GM18907 (cell line): ENCODE results near the gene NLGN1.
"Not testable (repeated sequence)": the region's sequence is repeated elsewhere in the genome, so short reads cannot be mapped to it uniquely, and the experiment has no call there.

ENCODE experiments used
- ATAC-seq: cut with Tn5 transposase; IDR thresholded peaks from one replicate; pipeline ENCODE4 v1.9.1; 2021; ENCODE audit warnings: mild to moderate bottlenecking, moderate library complexity; ENCODE audit not compliant: unreplicated experiment

Gene NLGN1

GRCh38 chr3:174202116-174202515, 804.6 kb downstream of the NLGN1 start:
- no peak for ATAC-seq

DNA sequence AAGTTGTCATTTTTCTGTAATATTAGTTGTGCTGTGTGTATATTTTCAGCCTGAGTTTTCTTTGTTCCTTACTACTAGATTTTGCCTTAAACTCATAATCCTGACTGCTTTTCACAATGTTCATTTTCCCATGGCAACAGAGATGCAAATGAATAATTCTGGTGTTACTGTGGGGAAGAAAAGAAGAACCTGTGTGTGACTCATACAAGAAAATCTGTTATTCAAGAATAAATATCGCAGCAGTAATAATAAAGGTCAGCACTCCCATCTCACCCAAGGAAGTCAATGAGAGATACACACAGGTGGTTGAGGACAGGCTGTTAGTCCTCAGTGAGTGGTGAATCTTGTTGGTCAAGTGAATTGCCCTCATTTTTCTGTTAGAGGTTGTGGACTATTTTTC, 805.0 kb downstream of the NLGN1 start:
- ATAC-seq: no peak

GRCh38 chr3:174204765-174205164, 807.2 kb downstream of the NLGN1 start:
- no peak for ATAC-seq

DNA sequence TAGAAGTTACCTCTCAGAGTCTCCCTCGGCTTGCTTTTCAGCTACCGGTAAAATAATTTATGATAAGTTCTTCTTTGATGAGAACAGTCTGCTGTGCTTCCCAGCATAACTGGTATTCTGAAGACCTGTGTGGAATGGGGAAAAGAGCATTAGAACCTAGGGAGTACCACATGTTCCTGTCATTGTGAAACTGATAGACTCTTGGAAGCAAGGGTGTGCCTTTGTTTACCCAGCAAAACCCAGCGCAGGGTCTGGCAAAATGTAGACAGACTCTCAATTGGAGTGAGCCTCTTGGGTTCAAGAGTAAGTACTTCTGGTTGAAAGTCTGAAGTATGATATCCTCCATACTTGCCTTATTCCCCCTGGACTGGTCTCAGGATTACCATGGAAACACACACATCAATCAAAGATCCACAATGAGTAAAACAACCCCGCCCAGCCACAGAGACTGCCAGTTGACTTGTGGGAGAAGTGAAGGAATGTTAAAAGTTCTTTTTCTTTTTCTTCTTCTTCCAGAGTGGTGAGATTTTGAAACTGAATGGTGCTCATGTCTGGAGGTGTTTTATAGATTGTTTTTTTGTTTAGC, 809.2 kb downstream of the NLGN1 start:
- ATAC-seq: no peak

DNA sequence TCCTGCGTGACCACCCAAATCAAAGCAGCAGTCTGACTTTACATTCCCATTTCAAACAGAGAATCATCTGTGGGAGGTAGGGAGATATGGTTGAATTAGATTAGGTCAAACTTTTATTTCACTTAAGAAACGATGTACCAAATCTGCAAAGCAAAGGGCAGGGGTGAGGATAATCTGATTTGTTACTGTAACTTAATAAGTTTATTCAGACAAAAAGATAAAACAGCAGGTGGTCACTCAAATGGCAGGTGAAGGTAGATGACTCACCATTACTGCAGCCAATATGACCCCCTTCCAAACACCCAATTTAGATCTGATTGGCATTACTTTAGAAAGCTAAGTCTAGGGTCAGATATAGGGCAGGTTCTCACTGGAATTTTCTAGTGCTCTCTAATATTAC, 810.6 kb downstream of the NLGN1 start:
- no peak for ATAC-seq

GRCh38 chr3:174211896-174212295, 814.4 kb downstream of the NLGN1 start:
- not testable (repeated sequence) for ATAC-seq

DNA sequence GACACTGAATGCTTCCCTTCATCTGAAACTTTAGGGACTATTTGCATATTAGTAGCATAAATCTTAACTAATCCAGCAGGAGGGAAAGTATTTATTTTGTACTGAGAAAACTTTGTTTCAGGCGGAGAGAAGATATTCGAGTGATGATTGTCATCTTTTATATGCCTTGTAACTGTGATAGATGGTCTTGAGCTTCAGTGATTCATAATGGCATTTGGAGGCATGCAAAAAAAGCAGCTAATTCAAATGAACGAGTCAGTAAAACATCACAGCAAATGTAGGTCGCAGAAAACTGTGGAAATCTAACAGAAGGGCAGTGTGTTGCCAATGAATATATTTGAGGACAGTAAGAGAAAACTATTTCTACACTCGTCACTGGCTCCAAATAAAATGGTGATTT, 817.9 kb downstream of the NLGN1 start:
- ATAC-seq: no peak

GRCh38 chr3:174216019-174216418, 818.5 kb downstream of the NLGN1 start:
- no peak for ATAC-seq

DNA sequence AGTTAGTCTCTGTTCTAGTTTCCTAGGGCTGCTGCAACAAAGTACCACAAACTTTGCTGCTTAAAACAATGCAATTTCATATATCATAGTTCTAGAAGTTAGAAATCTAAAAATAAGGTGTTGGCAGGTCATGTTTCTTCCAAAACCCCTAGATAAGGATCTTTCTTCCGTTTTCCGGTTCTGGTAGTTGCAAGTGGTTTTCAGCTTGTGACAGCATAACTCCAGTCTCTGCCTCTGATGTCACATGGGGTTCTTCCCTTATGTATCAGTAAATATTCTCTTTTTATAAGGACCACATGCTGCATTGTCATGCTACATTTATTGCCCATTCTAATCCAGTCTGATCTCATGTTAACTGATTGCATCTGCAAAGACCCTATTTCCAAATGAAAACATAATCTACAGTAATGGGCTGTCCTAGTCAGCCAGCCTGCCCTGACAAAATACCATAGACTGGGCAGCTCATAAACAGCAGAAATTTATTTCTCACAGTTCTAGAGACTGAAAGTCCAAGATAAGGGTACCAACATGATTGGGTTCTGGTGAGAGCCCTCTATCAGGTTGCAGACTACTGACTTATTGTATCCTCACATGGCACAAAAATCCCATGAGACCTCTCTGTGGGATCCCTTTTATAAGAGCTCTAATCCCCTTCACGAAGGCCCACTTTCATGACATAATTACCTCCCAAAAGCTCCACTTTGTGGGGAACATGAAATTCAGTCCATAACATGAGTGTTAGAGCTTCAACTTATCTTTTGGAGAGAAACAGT, 819.6 kb downstream of the NLGN1 start:
- no peak for ATAC-seq

DNA sequence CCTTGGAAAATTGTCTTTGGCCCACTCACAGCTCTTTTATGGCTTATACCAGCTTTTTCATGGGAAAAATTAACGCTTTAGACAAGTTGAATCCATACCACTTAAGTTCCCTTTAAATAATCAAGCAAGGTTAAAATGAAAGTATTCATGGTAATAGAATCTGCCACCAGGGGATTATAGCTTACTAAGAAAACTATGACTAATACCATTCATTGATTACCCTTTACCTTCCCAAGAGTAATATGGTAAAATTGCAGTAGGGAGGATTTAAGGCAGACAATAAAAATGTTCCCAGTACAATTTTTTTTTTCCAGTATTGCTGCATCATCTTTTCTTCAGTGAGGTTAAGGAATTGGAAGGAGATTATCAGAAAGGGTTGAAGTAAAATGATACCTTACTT, 820.5 kb downstream of the NLGN1 start:
- ATAC-seq: no peak

- no peak for ATAC-seq
Observed at GRCh38 chr3:174219738-174220137, 822.2 kb downstream of the NLGN1 start.

DNA sequence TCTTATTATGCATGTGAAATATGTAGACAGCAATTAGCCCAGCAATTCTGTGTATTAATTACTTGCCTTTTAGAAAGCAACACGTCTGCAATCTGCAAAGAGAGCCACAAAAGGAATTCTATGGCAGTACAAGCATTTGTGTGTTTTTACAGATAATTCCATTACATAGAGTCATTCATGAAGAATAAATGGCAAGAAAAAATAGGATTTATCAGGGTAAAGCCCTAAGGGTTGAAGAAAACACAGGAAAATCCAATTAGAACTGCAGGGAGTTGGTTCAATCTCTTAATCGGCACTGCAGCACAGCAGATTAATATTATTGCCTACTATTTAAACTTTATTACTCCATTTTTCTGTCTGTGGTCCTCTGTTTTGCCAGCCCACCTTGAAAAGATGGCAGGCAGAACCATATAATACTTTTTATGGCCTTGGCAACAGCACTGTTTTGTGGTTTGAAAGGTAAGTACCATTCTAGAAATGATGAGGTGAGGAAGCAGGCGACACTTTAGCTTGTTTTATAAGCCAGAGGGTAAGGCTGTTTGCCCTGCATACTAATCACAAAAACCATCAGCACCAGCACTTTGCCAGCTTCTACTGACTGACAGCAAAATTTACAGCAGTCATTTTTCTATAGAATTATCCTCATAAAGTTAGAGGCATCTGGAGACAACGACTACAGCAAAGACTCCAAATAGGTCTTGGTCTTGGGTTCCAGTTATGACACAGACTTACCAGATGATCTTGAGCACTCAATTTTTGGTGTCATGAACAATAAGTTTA, 823.4 kb downstream of the NLGN1 start:
- no peak for ATAC-seq

GRCh38 chr3:174223042-174223441, 825.5 kb downstream of the NLGN1 start:
- no peak for ATAC-seq

- no peak for ATAC-seq
Observed at GRCh38 chr3:174223626-174224025, 826.1 kb downstream of the NLGN1 start.

GRCh38 chr3:174229916-174230315, 832.4 kb downstream of the NLGN1 start:
- no peak for ATAC-seq

GRCh38 chr3:174232028-174232657, 834.6 kb downstream of the NLGN1 start:
- not testable (repeated sequence) for ATAC-seq

- no peak for ATAC-seq
Observed at GRCh38 chr3:174232658-174233429, 835.3 kb downstream of the NLGN1 start.

DNA sequence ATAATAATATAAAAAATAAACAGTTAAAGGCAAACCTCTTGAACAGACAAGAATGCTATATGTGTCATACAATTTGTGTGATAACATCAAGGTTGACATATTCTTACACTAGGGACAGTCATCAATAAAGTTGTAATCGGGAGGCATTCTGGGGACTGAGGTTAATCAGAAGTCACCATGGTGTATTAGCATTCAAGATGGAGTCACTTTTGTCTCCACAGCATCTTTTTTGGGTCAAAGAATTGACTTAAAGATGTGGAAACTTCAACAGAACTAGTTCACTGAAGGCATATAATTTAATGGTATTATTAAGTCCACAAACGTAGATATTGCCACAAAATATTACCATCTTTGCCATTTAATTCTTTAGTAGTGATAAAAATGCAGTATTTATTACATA, 836.0 kb downstream of the NLGN1 start:
- no peak for ATAC-seq

DNA sequence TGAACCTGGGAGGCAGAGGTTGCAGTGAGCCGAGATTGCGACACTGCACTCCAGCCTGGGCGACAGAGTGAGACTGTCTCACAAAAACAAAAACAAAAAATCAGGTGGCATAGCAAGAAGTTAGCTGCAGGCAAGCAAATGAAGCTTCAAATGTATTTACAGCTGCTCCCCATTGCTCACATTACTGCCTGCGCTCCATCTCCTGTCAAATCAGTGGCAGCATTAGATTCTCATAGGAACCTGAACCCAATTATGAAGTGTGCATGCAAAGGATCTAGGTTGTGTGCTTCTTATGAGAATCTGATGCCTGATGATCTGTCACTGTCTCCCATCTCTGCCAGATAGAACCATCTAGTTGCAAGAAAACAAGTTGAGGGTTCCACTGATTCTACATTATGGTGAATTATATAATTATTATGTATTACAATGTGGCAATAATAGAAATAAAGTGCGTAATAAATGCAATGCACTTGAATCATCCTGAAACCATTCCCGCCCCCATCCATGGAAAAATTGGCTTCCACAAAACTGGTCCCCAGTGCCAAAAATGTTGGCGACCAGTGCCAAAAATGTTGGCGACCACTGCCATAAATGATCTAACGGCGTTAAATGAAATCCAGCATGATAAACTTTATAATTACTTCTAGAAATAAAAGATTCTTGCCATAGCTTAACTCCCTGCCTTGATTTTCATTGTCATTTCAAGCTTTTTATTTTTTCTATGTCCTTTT, 844.9 kb downstream of the NLGN1 start:
- ATAC-seq: no peak

DNA sequence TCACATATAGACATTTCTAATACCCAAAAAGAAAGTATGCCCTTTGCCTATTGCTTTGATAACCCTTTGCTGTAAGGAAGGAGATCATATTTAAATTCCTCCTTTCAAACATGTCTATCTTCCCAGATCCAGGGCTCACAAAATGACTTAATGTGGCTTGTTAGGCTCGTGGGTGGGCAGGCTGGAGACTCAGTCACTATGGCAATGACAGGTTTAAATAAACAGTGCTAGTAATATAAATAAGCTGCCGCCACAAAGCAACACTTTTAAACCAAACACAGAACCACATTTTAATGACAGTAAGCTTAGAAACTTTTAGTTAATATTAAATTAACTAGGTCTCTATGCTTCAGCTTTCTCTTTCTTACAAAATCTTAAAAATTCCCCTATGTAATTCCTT, 845.6 kb downstream of the NLGN1 start:
- no peak for ATAC-seq
